ENCODE data around the gene FARS2. TPM values are rescaled to one million over a fixed set of nuclear protein-coding genes. Genes with fewer than 3 reads are reported as not detected.

The FARS2 gene
- total and polyA plus RNA-seq, 2 of the 13 experiments (the other 11 are each of a cell fraction or from before 2014, with no cell fraction given): 15.4 to 26.0 TPM

DNA sequence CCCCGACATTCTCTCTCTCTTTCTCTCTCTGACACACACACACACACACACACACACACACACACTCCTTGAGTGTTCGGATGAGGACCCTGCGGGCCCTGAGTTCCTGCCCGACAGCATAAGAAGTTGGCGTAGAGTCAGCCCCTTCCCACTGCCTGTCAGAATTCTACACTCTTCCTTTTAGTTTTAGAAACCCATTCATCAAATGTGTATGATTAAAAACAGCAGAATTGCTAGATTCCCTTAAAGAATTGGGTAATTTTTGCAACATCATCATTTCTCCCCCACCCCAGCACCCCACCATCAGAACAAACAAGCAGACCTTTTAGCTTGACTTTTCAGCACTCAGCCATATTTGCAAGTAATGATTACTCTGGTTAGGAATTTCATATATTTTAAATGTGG, 322.8 kb downstream of the FARS2 start:
- FAIRE-seq (no peak), ATAC-seq (no peak), DNase-seq (ENCODE audit: low spot score) (no peak)
- 62% methylated on average over 5 of the region's 5 CpGs for WGBS (ENCODE audit: low lambda C conversion rate)
- no peak overlapping the region for H3K4me3 ChIP-seq (replicated peaks in 1 of 3; ENCODE audit: insufficient read depth in 1 of 3, low read depth in 2 of 3, low read length in 3 of 3)
- no peaks in the 10 kb centered on the region for H4K20me1 ChIP-seq (ENCODE audit: insufficient read depth, low read length)
- no peak overlapping the region for H3K4me2 ChIP-seq (ENCODE audit: low read depth, low read length)
- peaks cover 9% of the 10 kb centered on the region for H3K9me3 ChIP-seq (ENCODE audit: low read length)
- H3K4me1 ChIP-seq (ENCODE audit: insufficient read depth, low read length): no peaks in the 10 kb centered on the region
- ChIA-PET CTCF (ENCODE audit: low intra/inter-chr PET ratio, low total read pairs) (no interaction called here), POLR2A (no interaction called here)
- no TSS peak for BruUV-seq (replicated peaks)
- in situ Hi-C loops (cut with HindIII; ENCODE audit: extremely low pct_ligation_motif_present, low pct_unique_long_range_greater_than_20kb) (no loop called here), intact Hi-C loops (cut with micrococcal nuclease; ENCODE audit: unreplicated experiment) (no loop called here)
- H3K36me3 ChIP-seq (replicated peaks in 1 of 2; ENCODE audit: control insufficient read depth in 1 of 2, insufficient read depth in 2 of 2, low read length in 2 of 2): no peaks in the 10 kb centered on the region
- H3K27ac ChIP-seq (ENCODE audit: extremely low read length, insufficient read depth, low read length): no peak overlapping the region
- TF ChIP-seq ZNF773 (CRISPR knock-in tag; IDR thresholded peaks at IDR 0.05; ENCODE audit: borderline replicate concordance) (no peak), ZNF761 (CRISPR knock-in tag; conservative IDR thresholded peaks at IDR 0.05) (no peak), SRSF1 (optimal IDR thresholded peaks at IDR 0.05; ENCODE audit: low read depth, low read length) (no peak), POLR2AphosphoS2 (IDR thresholded peaks at IDR 0.05; ENCODE audit: low read depth, low read length) (no peak), ZNF407 (CRISPR knock-in tag; IDR thresholded peaks at IDR 0.05; ENCODE audit: not compliant biosample characterization) (no peak), MAFF (IDR thresholded peaks at IDR 0.05; ENCODE audit: low read depth, low read length) (peak; percentile 96), ZBTB42 (CRISPR knock-in tag; IDR thresholded peaks at IDR 0.05) (no peak), REXO4 (CRISPR knock-in tag; IDR thresholded peaks at IDR 0.05; ENCODE audit: borderline replicate concordance) (no peak), MAFK (conservative IDR thresholded peaks at IDR 0.05 in 1 of 2, IDR thresholded peaks at IDR 0.05 in 1 of 2; ENCODE audit: low read length in 2 of 2) (peak; percentile 94 to 96), MBD4 (IDR thresholded peaks at IDR 0.05; ENCODE audit: borderline replicate concordance, low read length) (no peak)
- no peak overlapping the region for H2AFZ ChIP-seq (ENCODE audit: low read length)
- no peak overlapping the region for H3K9ac ChIP-seq (ENCODE audit: insufficient read depth, low read depth, low read length)
- H3K79me2 ChIP-seq (ENCODE audit: insufficient read depth, low read length): no peaks in the 10 kb centered on the region
- H3K27me3 ChIP-seq (ENCODE audit: control insufficient read depth in 1 of 2, insufficient read depth in 2 of 2, low read length in 2 of 2): no peaks in the 10 kb centered on the region

Measured in HepG2 (cell line).